ENCODE data around the gene KCNN3. TPM values are rescaled to one million over a fixed set of nuclear protein-coding genes. Genes with fewer than 3 reads are reported as not detected.

Gene KCNN3
- total RNA-seq, 4 donors from 2014 or later = under 0.01 to 0.57 (median 0.08) TPM

DNA sequence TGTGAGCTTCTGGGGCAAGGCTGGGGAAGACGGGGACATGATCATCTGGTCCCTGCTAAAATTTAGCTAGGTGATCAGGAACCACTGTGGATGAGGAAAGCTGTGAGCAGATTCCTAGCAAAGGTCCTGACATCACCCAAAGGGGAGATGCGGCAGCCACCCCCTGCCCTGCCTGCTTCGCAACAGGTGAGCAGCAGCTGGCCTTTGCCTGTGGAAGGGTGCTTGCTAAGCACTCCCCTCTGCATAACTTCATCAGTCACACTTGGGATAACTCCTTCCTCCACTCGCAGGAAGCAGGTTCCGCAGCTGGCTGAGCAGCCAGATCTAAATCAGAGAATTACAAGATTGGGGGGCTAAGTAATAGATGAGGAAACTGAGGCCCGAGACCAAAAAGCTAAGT, 51.2 kb downstream of the KCNN3 start:
- no peak for TF ChIP-seq CTCF (IDR thresholded peaks at IDR 0.05; ENCODE audit: low read depth)

GRCh38 chr1:154816937-154817336, 53.1 kb downstream of the KCNN3 start:
- no peak for TF ChIP-seq CTCF (IDR thresholded peaks at IDR 0.05; ENCODE audit: low read depth)

- no peak for TF ChIP-seq CTCF (IDR thresholded peaks at IDR 0.05; ENCODE audit: low read depth)
Observed at GRCh38 chr1:154816369-154816768, 53.7 kb downstream of the KCNN3 start.

- no peak for TF ChIP-seq CTCF (IDR thresholded peaks at IDR 0.05; ENCODE audit: low read depth)
Observed at GRCh38 chr1:154813846-154814505, 56.1 kb downstream of the KCNN3 start.

- TF ChIP-seq CTCF (IDR thresholded peaks at IDR 0.05; ENCODE audit: low read depth) = no peak
Observed at GRCh38 chr1:154813300-154813816, 56.7 kb downstream of the KCNN3 start.

DNA sequence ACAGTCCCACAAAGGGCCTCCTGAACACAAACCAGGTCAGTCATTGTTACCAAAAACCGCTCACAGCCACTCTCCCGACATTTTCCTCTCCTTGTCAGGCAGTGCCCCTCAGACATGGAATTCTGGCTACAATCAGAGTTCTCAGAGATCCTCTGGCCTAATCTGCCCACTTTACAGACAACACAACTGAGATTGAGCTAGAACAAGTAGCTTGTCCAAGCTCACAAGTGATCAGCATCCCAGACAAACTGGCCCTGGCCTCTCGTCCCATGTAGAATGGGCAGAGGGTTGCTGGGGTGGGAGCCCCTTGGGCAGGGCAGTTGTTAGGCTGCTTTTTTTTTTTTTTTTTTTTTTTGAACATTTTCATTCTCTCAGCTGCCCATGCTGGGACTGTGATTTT, 57.2 kb downstream of the KCNN3 start:
- no peak for TF ChIP-seq CTCF (IDR thresholded peaks at IDR 0.05; ENCODE audit: low read depth)

DNA sequence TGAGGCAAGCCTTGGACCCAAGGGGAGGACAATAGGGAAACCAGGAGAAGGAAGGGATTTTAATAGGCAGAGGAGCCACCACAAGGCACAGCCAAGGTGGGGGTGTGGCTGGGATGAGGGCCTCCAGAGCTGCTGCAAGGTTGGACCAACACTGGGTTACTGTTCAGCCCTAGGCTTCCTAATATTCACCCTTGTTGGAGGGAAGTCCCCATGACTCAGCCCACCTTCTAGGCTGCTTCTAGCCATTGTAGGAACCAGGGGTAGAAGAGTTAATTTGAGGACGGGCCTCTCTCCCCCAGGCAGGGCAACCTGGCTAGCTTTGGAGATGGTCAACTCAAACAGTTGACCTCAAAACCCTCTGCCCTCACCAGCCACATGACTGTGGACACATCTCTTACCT, 59.5 kb downstream of the KCNN3 start:
- TF ChIP-seq CTCF (IDR thresholded peaks at IDR 0.05; ENCODE audit: low read depth) = no peak
